ENCODE measurements around the gene HSD11B1L. TPM values are rescaled to one million over a fixed set of nuclear protein-coding genes. Genes with fewer than 3 reads are reported as not detected.

HSD11B1L gene
- total RNA-seq, 1 donor from 2014 or later, result 7.1 TPM

DNA sequence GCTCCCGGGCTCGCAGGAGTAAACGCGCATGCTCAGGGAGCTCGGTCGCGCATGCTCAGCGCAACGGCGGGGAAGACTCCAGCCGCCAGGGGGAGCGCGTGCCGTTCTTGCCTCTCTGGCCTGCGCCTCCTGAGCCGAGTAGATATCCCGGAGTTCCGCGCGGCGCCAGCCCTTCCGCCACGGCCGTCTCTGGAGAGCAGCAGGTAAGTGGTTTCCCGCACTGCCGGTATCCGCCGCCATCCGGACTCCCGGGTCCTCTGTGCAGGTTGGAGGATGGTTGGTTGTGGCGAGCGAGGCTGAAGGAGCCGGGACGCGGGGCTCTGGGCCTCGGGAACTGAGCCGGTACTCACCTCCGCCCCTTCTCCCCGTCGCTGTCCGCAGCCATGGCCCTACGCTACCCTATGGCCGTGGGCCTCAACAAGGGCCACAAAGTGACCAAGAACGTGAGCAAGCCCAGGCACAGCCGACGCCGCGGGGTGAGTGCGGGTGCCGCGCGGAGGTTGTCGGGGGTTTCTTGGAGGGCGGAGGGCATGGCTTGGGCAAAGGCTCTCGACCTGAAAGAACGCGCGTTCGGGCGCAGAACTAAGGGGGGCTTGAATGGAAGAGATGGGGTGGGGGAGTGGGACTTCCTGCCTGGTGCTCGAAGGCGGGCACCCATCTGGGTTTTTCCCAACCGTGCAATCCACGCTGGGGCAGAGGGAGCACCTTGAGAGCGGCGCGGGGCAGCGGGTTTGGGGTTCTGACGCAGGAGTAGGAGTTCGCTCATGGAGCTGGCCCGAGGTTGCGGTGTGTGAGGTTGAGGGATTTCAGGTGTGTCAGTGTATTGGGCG is 9.5 kb downstream of the HSD11B1L start, which contains the start of gene RPL36:
Gene RPL36, plus strand, starts transcription at position 171 of the 830 bp plus-strand sequence. Its CDS starts 213 bp downstream, at position 384.
- TF ChIP-seq, protein P1, sequence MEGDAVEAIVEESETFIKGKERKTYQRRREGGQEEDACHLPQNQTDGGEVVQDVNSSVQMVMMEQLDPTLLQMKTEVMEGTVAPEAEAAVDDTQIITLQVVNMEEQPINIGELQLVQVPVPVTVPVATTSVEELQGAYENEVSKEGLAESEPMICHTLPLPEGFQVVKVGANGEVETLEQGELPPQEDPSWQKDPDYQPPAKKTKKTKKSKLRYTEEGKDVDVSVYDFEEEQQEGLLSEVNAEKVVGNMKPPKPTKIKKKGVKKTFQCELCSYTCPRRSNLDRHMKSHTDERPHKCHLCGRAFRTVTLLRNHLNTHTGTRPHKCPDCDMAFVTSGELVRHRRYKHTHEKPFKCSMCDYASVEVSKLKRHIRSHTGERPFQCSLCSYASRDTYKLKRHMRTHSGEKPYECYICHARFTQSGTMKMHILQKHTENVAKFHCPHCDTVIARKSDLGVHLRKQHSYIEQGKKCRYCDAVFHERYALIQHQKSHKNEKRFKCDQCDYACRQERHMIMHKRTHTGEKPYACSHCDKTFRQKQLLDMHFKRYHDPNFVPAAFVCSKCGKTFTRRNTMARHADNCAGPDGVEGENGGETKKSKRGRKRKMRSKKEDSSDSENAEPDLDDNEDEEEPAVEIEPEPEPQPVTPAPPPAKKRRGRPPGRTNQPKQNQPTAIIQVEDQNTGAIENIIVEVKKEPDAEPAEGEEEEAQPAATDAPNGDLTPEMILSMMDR (IDR thresholded peaks at IDR 0.05; ENCODE audit: insufficient read depth, low read length, severe bottlenecking), result peak; percentile 99
- no peaks in the 10 kb centered on the region for H3K27me3 ChIP-seq (ENCODE audit: control insufficient read depth, insufficient read depth, low read length)
- H3K4me3 ChIP-seq (ENCODE audit: low read depth, low read length), result peak within 1 kb of the TSS; percentile 98
- FAIRE-seq, result no peak
- H3K36me3 ChIP-seq (ENCODE audit: control insufficient read depth, insufficient read depth, low read length), result peaks cover 29% of the 10 kb centered on the region
- peak; percentile 86 for DNase-seq (ENCODE audit: low read depth)

DNA sequence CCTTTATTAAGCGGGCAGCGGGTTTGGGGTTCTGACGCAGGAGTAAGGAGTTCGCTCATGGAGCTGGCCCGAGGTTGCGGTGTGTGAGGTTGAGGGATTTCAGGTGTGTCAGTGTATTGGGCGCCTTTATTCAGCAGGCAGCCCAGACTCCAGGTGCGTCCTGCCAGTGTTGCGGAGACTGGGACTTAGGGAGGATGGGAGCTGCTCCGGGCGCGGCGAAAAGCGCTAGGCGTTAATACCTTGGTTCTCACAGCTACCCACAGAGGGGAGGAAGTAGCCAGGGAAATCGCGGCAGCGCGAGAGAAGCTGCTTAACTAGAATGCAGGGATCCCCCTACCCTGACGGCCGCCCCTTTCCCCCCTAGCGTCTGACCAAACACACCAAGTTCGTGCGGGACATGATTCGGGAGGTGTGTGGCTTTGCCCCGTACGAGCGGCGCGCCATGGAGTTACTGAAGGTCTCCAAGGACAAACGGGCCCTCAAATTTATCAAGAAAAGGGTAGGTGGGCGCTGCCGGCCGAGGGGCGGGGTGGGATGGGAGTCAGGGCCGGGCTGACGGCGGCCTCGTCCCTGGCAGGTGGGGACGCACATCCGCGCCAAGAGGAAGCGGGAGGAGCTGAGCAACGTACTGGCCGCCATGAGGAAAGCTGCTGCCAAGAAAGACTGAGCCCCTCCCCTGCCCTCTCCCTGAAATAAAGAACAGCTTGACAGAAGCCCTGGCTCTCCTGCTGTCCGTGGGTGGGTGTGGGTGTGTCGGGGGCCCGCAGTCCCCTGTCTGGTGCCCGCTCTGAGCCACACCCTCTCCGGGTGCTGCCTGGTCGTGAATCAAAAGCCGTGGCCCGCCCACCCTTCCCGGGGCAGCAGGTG is 10.4 kb downstream of the HSD11B1L start:
- Histone ChIP-seq H3K27me3 (ENCODE audit: control insufficient read depth, insufficient read depth, low read length) (no peaks in the 10 kb centered on the region), H3K36me3 (ENCODE audit: control insufficient read depth, insufficient read depth, low read length) (peaks cover 35% of the 10 kb centered on the region), H3K4me3 (ENCODE audit: low read depth, low read length) (peak overlapping the region; percentile 98)
- DNase-seq (ENCODE audit: low read depth) (peak; percentile 29), FAIRE-seq (no peak)
- TF ChIP-seq, protein P1 (IDR thresholded peaks at IDR 0.05; ENCODE audit: insufficient read depth, low read length, severe bottlenecking), result no peak

DNA sequence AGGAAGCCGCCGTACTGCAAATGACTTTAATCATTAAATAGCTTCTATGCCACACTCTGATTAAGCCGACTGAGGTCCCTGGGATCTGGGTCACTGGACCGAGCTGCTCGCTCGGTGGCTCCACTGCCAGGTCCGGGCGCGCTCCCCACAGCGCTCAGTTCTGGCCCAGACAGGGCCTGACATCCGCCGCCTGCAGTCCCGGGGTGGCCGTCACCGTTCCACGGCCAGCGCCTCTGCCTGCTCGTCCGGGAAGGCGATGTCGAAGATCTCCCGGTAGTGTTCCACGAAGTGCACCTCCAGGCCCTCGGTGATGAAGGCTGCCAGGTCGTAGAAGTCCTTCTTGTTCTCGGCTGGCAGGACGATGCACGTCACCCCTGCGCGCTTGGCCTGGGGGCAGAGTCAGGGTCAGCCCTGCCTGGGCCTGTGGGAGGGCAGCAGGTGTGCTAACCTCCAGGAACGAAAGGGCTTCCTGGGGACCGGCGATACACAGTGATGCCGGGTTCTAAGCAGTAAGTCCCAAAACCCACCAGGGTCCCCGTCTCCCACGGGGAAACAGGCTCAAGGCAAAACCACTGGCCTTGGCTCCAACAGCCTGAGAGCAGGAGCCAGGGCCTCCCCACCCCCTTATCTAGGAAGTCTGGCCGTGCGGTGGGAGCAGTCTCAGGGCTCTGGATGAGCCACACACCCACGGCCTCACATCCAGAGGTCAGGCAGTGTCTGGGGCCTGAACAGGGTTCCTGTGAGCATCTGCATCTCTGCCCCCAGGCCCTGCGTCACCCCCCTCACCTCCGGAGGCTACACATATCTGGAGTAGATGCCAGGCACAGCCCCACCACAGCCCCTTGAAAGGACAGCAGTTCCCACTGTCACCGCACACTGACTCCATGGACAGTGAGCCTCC is 11.2 kb downstream of the HSD11B1L start:
- Histone ChIP-seq H3K4me3 (ENCODE audit: low read depth, low read length) (peak overlapping the region; percentile 98), H3K27me3 (ENCODE audit: control insufficient read depth, insufficient read depth, low read length) (no peaks in the 10 kb centered on the region), H3K36me3 (ENCODE audit: control insufficient read depth, insufficient read depth, low read length) (peaks cover 44% of the 10 kb centered on the region)
- DNase-seq (ENCODE audit: low read depth), result no peak
- FAIRE-seq, result no peak
- TF ChIP-seq, protein P1 (IDR thresholded peaks at IDR 0.05; ENCODE audit: insufficient read depth, low read length, severe bottlenecking), result no peak

DNA sequence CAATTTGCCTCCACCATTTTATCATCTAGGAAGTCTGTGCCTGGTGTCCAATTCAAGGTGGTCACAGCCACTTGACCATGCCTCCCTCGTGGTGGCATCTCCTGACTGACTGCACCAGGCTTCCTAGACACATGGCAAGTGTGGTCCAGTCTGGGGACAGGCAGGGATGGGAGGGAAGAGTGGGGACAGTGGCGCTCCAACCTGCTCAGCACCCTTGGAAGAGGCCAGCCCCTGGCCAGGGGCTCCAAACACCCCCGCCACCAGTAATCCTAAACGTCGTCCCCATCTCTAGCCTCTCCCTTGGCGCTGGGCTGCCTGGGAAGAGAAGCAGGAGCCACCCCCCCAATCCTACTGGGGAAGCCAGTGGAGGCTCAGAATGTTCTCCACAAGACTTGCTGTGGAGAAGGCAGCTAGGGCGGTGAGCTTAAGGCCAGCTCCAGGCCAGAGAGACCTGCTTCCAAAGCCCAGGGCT is 11.9 kb downstream of the HSD11B1L start:
- H3K36me3 ChIP-seq (ENCODE audit: control insufficient read depth, insufficient read depth, low read length), result peaks cover 44% of the 10 kb centered on the region

More for the DNA sequence above, 11.9 kb downstream of the HSD11B1L start:
- Histone ChIP-seq H3K27me3 (ENCODE audit: control insufficient read depth, insufficient read depth, low read length) (no peaks in the 10 kb centered on the region), H3K4me3 (ENCODE audit: low read depth, low read length) (no peak overlapping the region)
- TF ChIP-seq, protein P1 (IDR thresholded peaks at IDR 0.05; ENCODE audit: insufficient read depth, low read length, severe bottlenecking), result no peak
- FAIRE-seq (peak; percentile 79), DNase-seq (ENCODE audit: low read depth) (no peak)

All from bronchial epithelial cell (primary cell).